Measurements from ENCODE around the gene CTSH. TPM values are rescaled to one million over a fixed set of nuclear protein-coding genes. Genes with fewer than 3 reads are reported as not detected.
"Not testable (repeated sequence)": the region's sequence is repeated elsewhere in the genome, so short reads cannot be mapped to it uniquely, and the experiment has no call there.

Gene CTSH
- total RNA-seq, 2 donors from 2014 or later = 34.4 to 58.5 TPM

- H3K27me3 ChIP-seq = no peaks in the 10 kb centered on the region
- no peak for DNase-seq
- H3K27ac ChIP-seq = no peak overlapping the region
- no peak overlapping the region for H3K9ac ChIP-seq (ENCODE audit: low read depth in 2 of 2, low read length in 2 of 2)
- H3K4me3 ChIP-seq = no peak overlapping the region
- intact Hi-C loops (cut with DNase I) = no loop called here
- H3K9me3 ChIP-seq = no peaks in the 10 kb centered on the region
- no peaks in the 10 kb centered on the region for H3K36me3 ChIP-seq
- TF ChIP-seq, protein P1, sequence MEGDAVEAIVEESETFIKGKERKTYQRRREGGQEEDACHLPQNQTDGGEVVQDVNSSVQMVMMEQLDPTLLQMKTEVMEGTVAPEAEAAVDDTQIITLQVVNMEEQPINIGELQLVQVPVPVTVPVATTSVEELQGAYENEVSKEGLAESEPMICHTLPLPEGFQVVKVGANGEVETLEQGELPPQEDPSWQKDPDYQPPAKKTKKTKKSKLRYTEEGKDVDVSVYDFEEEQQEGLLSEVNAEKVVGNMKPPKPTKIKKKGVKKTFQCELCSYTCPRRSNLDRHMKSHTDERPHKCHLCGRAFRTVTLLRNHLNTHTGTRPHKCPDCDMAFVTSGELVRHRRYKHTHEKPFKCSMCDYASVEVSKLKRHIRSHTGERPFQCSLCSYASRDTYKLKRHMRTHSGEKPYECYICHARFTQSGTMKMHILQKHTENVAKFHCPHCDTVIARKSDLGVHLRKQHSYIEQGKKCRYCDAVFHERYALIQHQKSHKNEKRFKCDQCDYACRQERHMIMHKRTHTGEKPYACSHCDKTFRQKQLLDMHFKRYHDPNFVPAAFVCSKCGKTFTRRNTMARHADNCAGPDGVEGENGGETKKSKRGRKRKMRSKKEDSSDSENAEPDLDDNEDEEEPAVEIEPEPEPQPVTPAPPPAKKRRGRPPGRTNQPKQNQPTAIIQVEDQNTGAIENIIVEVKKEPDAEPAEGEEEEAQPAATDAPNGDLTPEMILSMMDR (IDR thresholded peaks at IDR 0.05) = no peak
- no peaks in the 10 kb centered on the region for H3K4me1 ChIP-seq
Observed at GRCh38 chr15:78932258-78932808, 12.5 kb downstream of the CTSH start.

DNA sequence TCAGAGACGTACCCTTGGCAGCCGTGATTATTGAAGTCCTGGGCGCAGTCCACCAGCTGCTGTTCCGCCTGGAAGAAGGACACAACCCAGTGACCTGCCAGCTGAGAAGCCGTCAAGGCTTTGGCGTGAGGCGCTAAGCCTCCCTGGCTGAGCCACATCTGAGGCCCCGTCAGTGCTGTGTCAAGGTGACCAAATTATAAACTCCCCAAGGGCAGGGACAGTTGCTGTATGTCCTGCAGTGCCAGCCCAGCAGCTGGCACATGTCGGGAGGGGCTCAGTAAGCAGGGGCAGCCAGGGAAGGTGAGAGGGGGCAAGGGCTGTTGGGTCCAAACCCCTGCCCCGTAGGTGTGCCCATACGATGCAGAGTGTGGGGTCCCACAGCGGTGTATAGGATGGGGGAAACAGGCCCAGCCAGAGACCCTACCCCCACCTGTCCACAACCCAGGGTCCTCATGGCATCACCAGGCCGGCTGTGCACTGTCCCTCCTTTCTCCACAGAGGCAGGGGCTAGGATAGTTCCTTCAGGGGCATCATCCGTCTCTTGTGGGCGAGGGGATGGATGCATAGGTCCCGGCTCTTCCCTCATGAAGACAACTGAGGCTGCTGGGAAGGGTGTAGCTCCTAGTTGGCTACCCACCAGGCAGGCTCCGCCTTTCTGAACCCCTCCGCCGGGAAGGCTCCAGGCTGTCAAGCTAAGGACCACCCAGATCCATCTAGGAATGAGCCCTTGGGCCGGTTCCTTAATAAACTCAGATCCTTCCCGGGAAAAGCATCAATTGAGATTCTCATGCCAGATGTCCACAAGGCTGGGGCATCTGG, 13.2 kb downstream of the CTSH start:
- H3K9ac ChIP-seq (ENCODE audit: low read depth in 2 of 2, low read length in 2 of 2) = no peak overlapping the region
- intact Hi-C loops (cut with DNase I) = no loop called here
- no peaks in the 10 kb centered on the region for H3K9me3 ChIP-seq
- H3K27me3 ChIP-seq = no peaks in the 10 kb centered on the region
- DNase-seq = no peak
- no peaks in the 10 kb centered on the region for H3K4me1 ChIP-seq
- TF ChIP-seq, protein P1 (IDR thresholded peaks at IDR 0.05) = no peak
- H3K4me3 ChIP-seq = no peak overlapping the region
- no peak overlapping the region for H3K27ac ChIP-seq
- H3K36me3 ChIP-seq = no peaks in the 10 kb centered on the region

DNA sequence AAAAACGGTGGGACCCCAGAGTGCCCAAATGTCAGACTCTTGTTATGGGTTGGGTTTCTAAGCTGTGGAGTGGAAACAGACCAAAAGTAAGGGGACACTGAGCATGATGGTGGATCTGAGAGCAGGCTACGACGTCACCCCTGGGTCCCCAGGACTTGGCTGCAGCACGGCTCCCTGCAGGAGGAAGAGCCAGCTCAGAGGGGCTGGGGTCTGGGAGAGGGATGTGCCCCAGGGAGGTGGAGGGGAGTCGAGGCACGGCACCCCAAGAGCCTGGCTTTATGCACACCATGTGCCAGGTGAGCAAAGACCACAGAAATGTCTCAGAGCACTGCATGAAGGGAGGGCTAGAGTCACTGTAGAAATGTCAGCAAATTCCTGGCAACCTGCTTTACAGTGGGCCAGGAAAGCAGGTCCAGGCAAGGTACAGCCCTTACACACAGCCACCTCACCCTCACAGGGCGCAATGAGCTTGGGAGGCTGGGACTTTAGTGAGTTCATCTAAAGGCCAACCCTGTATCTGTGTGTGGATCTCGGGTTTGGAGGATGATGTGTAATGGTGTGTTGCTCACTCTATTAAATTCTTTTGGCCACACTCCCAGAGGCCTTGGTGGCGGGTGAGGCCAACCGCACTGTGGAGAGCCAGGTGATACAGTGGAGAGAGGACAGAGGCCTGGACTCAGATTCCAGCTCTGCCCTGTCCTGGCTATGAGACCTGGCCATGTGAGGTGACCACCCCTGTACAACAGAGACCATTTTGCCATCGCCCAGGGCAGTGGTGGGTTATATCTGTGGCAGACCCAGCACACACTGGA, 14.1 kb downstream of the CTSH start:
- Histone ChIP-seq H3K4me1 (no peaks in the 10 kb centered on the region), H3K4me3 (no peak overlapping the region), H3K9me3 (no peaks in the 10 kb centered on the region), H3K27me3 (no peaks in the 10 kb centered on the region), H3K36me3 (no peaks in the 10 kb centered on the region), H3K27ac (no peak overlapping the region), H3K9ac (ENCODE audit: low read depth in 2 of 2, low read length in 2 of 2) (no peak overlapping the region)
- intact Hi-C loops (cut with DNase I) = no loop called here
- DNase-seq = no peak
- TF ChIP-seq, protein P1 (IDR thresholded peaks at IDR 0.05) = no peak

DNA sequence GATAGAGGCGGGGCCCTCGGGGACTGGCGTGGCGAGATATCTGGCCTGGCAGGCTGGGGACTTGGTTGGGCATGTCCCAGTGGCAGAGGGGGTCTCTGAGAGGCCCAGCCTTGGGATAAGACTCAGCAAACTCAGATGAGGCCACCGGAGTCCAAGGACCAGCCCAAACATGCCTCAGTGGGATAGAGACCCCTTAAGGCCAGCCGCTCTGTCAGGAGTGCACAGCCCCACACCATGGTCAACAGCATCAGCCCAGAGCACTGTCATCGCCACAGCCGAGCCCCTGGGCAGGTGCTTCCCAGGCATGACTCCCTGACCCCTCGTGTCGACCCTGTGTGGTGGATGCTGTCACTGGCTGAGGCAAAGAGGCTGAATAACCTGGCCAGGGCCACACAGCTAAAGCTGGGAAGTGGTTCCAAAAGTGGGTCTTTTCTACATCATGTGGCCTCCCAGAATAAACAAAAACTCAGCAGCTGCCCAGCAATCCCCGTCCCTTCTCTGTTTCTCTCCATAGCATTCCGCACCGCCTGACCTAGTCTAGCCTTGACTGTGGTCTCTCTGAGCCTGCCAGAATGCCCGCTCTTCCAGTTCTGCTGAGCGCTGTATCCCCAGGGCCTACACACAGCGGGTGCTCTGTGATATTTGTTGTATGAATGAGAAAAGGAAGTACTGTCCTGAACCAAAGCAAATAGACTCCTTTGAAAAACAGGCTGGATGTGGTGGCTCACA, 15.1 kb downstream of the CTSH start:
- H3K27me3 ChIP-seq = no peaks in the 10 kb centered on the region
- no peak for DNase-seq
- no peaks in the 10 kb centered on the region for H3K9me3 ChIP-seq
- H3K4me1 ChIP-seq = no peaks in the 10 kb centered on the region
- intact Hi-C loops (cut with DNase I) = no loop called here
- H3K9ac ChIP-seq (ENCODE audit: low read depth in 2 of 2, low read length in 2 of 2) = no peak overlapping the region
- H3K36me3 ChIP-seq = no peaks in the 10 kb centered on the region
- H3K4me3 ChIP-seq = no peak overlapping the region
- TF ChIP-seq, protein P1 (IDR thresholded peaks at IDR 0.05) = no peak
- no peak overlapping the region for H3K27ac ChIP-seq

GRCh38 chr15:78928616-78929093, 16.2 kb downstream of the CTSH start:
- H3K36me3 ChIP-seq = no peaks in the 10 kb centered on the region
- no peak overlapping the region for H3K9ac ChIP-seq (ENCODE audit: low read depth in 2 of 2, low read length in 2 of 2)
- DNase-seq = no peak
- no peak overlapping the region for H3K27ac ChIP-seq
- H3K9me3 ChIP-seq = no peaks in the 10 kb centered on the region
- no peaks in the 10 kb centered on the region for H3K4me1 ChIP-seq
- TF ChIP-seq, protein P1 (IDR thresholded peaks at IDR 0.05) = no peak
- H3K4me3 ChIP-seq = no peak overlapping the region
- intact Hi-C loops (cut with DNase I) = no loop called here
- H3K27me3 ChIP-seq = no peaks in the 10 kb centered on the region

GRCh38 chr15:78928176-78928575, 16.7 kb downstream of the CTSH start:
- H3K9me3 ChIP-seq; H3K4me1 ChIP-seq; H3K4me3 ChIP-seq; H3K27ac ChIP-seq; intact Hi-C loops (cut with DNase I); H3K27me3 ChIP-seq; DNase-seq; H3K9ac ChIP-seq (ENCODE audit: low read depth in 2 of 2, low read length in 2 of 2); H3K36me3 ChIP-seq: not testable (repeated sequence)

Measured in colonic mucosa (tissue), 4 donors.